Stimulated activated CD8-positive, alpha-beta memory T cell treated with anti-CD3 and anti-CD28 coated beads, Interleukin-4, amount 100 ng/mL, for 48 hours (primary cell): ENCODE measurements around the gene ASTN1.

ENCODE experiments used
- DNase-seq: peaks from one replicate; pipeline ENCODE4 v3.0.0-alpha.2; 2020

Gene ASTN1

GRCh38 chr1:177162243-177162642 lies 2.3 kb downstream of the ASTN1 start:
- no peak for DNase-seq

- no peak for DNase-seq
These were observed 18.0 kb downstream of the ASTN1 start for GRCh38 chr1:177146499-177146898.

GRCh38 chr1:177145106-177146070 lies 19.1 kb downstream of the ASTN1 start:
- DNase-seq, result no peak

- DNase-seq, result no peak
These were observed 21.7 kb downstream of the ASTN1 start for GRCh38 chr1:177142791-177143271.

- no peak for DNase-seq
These were observed 22.5 kb downstream of the ASTN1 start for GRCh38 chr1:177142010-177142409.

- DNase-seq, result no peak
These were observed 26.2 kb downstream of the ASTN1 start for GRCh38 chr1:177138347-177138746.

GRCh38 chr1:177137814-177138213 lies 26.7 kb downstream of the ASTN1 start:
- DNase-seq, result no peak

GRCh38 chr1:177135250-177135649 lies 29.3 kb downstream of the ASTN1 start:
- DNase-seq, result no peak

GRCh38 chr1:177133977-177134538 lies 30.5 kb downstream of the ASTN1 start:
- no peak for DNase-seq

- DNase-seq, result no peak
These were observed 32.4 kb downstream of the ASTN1 start for GRCh38 chr1:177132141-177132540.

GRCh38 chr1:177131723-177132122 lies 32.8 kb downstream of the ASTN1 start:
- no peak for DNase-seq

GRCh38 chr1:177130451-177130945 lies 34.0 kb downstream of the ASTN1 start:
- no peak for DNase-seq

- no peak for DNase-seq
These were observed 35.7 kb downstream of the ASTN1 start for GRCh38 chr1:177128665-177129281.

- DNase-seq, result no peak
These were observed 38.2 kb downstream of the ASTN1 start for GRCh38 chr1:177126267-177126666.

- no peak for DNase-seq
These were observed 39.8 kb downstream of the ASTN1 start for GRCh38 chr1:177124577-177125278.

- no peak for DNase-seq
These were observed 41.9 kb downstream of the ASTN1 start for GRCh38 chr1:177122461-177123251.

GRCh38 chr1:177119311-177119710 lies 45.2 kb downstream of the ASTN1 start:
- DNase-seq, result no peak

GRCh38 chr1:177118901-177119300 lies 45.6 kb downstream of the ASTN1 start:
- no peak for DNase-seq

- DNase-seq, result no peak
These were observed 47.6 kb downstream of the ASTN1 start for GRCh38 chr1:177116941-177117340.

GRCh38 chr1:177106614-177107365 lies 57.7 kb downstream of the ASTN1 start:
- no peak for DNase-seq

- DNase-seq, result no peak
These were observed 58.3 kb downstream of the ASTN1 start for GRCh38 chr1:177106196-177106595.
